K562 (cell line): ENCODE measurements around the gene RTP3. TPM values are rescaled to one million over a fixed set of nuclear protein-coding genes. Genes with fewer than 3 reads are reported as not detected.
A peak's percentile ranks its signal among the peaks of the same experiment; 100 is the strongest.

Source experiments
- ARID1B ChIP-seq: fragments of 450-650 bp; IDR thresholded peaks from 2 replicates; pipeline ENCODE4 v1.6.1; 2016; ENCODE audit warnings: antibody characterized with exemption, mild to moderate bottlenecking, inconsistent platforms
- CAMTA2 ChIP-seq: fragments of 250-450 bp; sonication (Bioruptor Pico); conservative IDR thresholded peaks from 2 replicates; pipeline ENCODE4 v1.5.1; 2022
- CBX5 ChIP-seq: IDR thresholded peaks from 2 replicates; pipeline ENCODE4 v1.6.1; 2014; ENCODE audit warnings: low read depth, borderline replicate concordance
- FOXJ2 ChIP-seq: fragments of 200-800 bp; sonication (Bioruptor generic); IDR thresholded peaks from 2 replicates; pipeline ENCODE4 v1.6.1; 2016; ENCODE audit warnings: missing genetic modification characterization, missing compliant biosample characterization
- REST ChIP-seq, 2 experiments: fragments of 450-650 bp; formaldehyde crosslinking in 1 of 2; IDR thresholded peaks; 2 replicates each; pipeline versions ENCODE4 v1.4.0 to v1.6.1; 2014 to 2020; ENCODE audit warnings: mild to moderate bottlenecking in 2 of 2, borderline replicate concordance in 1 of 2, low read depth in 1 of 2
- TCF3 ChIP-seq: sonication (generic); formaldehyde crosslinking; IDR thresholded peaks from 2 replicates; pipeline ENCODE4 v1.4.0; 2020; ENCODE audit warnings: mild to moderate bottlenecking, missing genetic modification reagents
- ZBTB8A ChIP-seq: fragments of 450-650 bp; IDR thresholded peaks from 2 replicates; pipeline ENCODE4 v1.6.1; 2018; ENCODE audit warnings: mild to moderate bottlenecking, moderate library complexity; ENCODE audit not compliant: partially characterized antibody
- ZEB2 ChIP-seq: fragments of 450-650 bp; IDR thresholded peaks from 2 replicates; pipeline ENCODE4 v1.6.1; 2016
- ZNF12 ChIP-seq: sonication (generic); formaldehyde crosslinking; IDR thresholded peaks from 2 replicates; pipeline ENCODE4 v1.4.0; 2020; ENCODE audit warnings: mild to moderate bottlenecking, missing genetic modification reagents
- ZNF318 ChIP-seq, 2 experiments: fragments of 450-650 bp; IDR thresholded peaks; 2 replicates each; pipeline ENCODE4 v1.6.1; 2016; ENCODE audit warnings: mild to moderate bottlenecking in 2 of 2, borderline replicate concordance in 1 of 2, low read depth in 1 of 2, moderate library complexity in 1 of 2
- ZNF347 ChIP-seq: fragments of 450-650 bp; formaldehyde crosslinking; IDR thresholded peaks from 2 replicates; pipeline ENCODE4 v1.4.0; 2020; ENCODE audit warnings: low read depth, mild to moderate bottlenecking, moderate library complexity
- ZNF707 ChIP-seq: fragments of 250-450 bp; sonication (Bioruptor Pico); conservative IDR thresholded peaks from 2 replicates; pipeline ENCODE4 v1.8.0; 2022; ENCODE audit warnings: inconsistent platforms, mild to moderate bottlenecking, moderate library complexity
- polyA plus RNA-seq, 8 experiments: library from polyadenylated mRNA; depleted of rRNA in 4 of 8; stranded (reverse) in 5 of 8; unstranded in 3 of 8; fragments of >200 nt; fragmentation: Nextera tagmentation in 2 of 8; fragmentation: Illumina TruSeq in 1 of 8; extraction: Ambion mirVana in 2 of 8; extraction: Trizol in 1 of 8; gene quantifications; 2 replicates each; pipeline versions ENCODE4 v1.2.1 to v1.2.3, GENCODE V29; 2011 to 2014; ENCODE audit warnings: inconsistent platforms in 1 of 8, missing spikeins in 1 of 8
- total RNA-seq, 7 experiments: library from RNA; depleted of rRNA in 6 of 7; stranded (reverse); fragments of >200 nt in 6 of 7; fragmentation: Illumina TruSeq in 2 of 7; extraction: Trizol in 2 of 7; gene quantifications; 2 replicates each; pipeline versions ENCODE4 v1.2.1 to v1.2.3, GENCODE V29; 2011 to 2021; ENCODE audit warnings: low replicate concordance in 1 of 7

RTP3 gene
- total and polyA plus RNA-seq, 9 of the 15 experiments (the other 6 are each of a cell fraction or from before 2014, with no cell fraction given) = not detected

GRCh38 chr3:46492890-46493547 is 4.8 kb upstream of the RTP3 start (continued):
- TF ChIP-seq CAMTA2 (CRISPR knock-in tag) (no peak), ZEB2 (peak; percentile 96), ZNF347 (CRISPR knock-in tag) (no peak), ZNF318 (IDR thresholded peaks at IDR 0.05; ENCODE audit: borderline replicate concordance in 1 of 2, low read depth in 1 of 2) (no peak), TCF3 (peak; percentile 76), ARID1B (peak; percentile 76), CBX5 (no peak), REST (IDR thresholded peaks at IDR 0.05; ENCODE audit: borderline replicate concordance) (no peak), REST (CRISPR knock-in tag; IDR thresholded peaks at IDR 0.05; ENCODE audit: low read depth) (no peak), ZNF12 (no peak), FOXJ2 (tag) (no peak), ZNF707 (CRISPR knock-in tag) (no peak), ZBTB8A (no peak)
